Tibial nerve (tissue), 4 donors: Measurements from ENCODE around the gene ADK. TPM values are rescaled to one million over a fixed set of nuclear protein-coding genes. Genes with fewer than 3 reads are reported as not detected.

ENCODE experiments used
- DNase-seq, 2 donors: peaks; one replicate each; pipeline ENCODE4 v3.0.0-alpha.2; 2019; ENCODE audit warnings: low spot score in 2 of 2
- H3K27ac ChIP-seq, 4 donors: fragments of 200-600 bp; sonication (generic) in 3 of 4; one replicate each; pipeline ENCODE4 v1.5.1; 2017 to 2019; ENCODE audit warnings: mild to moderate bottlenecking in 1 of 4
- H3K27me3 ChIP-seq, 2 donors: fragments of 200-600 bp; sonication (generic) in 1 of 2; one replicate each; pipeline versions ENCODE4 v1.5.1 to v1.6.0; 2017 to 2019
- H3K36me3 ChIP-seq, 3 donors: fragments of 200-600 bp; sonication (generic); one replicate each; pipeline ENCODE4 v1.5.1; 2018 to 2019
- H3K4me1 ChIP-seq, 4 donors: fragments of 200-600 bp; sonication (generic) in 3 of 4; one replicate each; pipeline ENCODE4 v1.5.1; 2017 to 2019
- H3K4me3 ChIP-seq, 4 donors: fragments of 200-600 bp; sonication (generic) in 3 of 4; one replicate each; pipeline ENCODE4 v1.5.1; 2017 to 2019; ENCODE audit warnings: mild to moderate bottlenecking in 1 of 4, moderate library complexity in 1 of 4
- H3K9me3 ChIP-seq, 4 donors: fragments of 200-600 bp; sonication (generic) in 3 of 4; one replicate each; pipeline ENCODE4 v1.5.1; 2017 to 2019
- CTCF ChIP-seq, 5 experiments: fragments of 200-600 bp in 3 of 5; fragments of 450-650 bp in 2 of 5; sonication (generic) in 3 of 5; IDR thresholded peaks; one replicate each; pipeline ENCODE4 v1.5.1; 2016 to 2019; ENCODE audit warnings: antibody characterized with exemption in 5 of 5, mild to moderate bottlenecking in 3 of 5, moderate library complexity in 2 of 5
- EP300 ChIP-seq, 2 donors: sonication (generic); formaldehyde crosslinking; IDR thresholded peaks; one replicate each; pipeline ENCODE4 v1.6.1; 2017; ENCODE audit warnings: antibody characterized with exemption in 2 of 2, mild to moderate bottlenecking in 1 of 2
- POLR2A ChIP-seq, 2 donors: fragments of 450-650 bp; IDR thresholded peaks; one replicate each; pipeline ENCODE4 v1.6.1; 2017; ENCODE audit warnings: antibody characterized with exemption in 2 of 2, mild to moderate bottlenecking in 2 of 2, moderate library complexity in 2 of 2
- WGBS, 2 donors: methylation state at CpG; one replicate each; pipeline ENCODE4 v1.1.5; 2018; 5-methylcytosine and 5-hydroxymethylcytosine counted together
- total RNA-seq, 4 donors: library from RNA; depleted of rRNA; stranded (reverse); fragments of >200 nt; gene quantifications; one replicate each; pipeline ENCODE4 v1.1.0, GENCODE V29; 2016

ADK gene
- total RNA-seq, 4 donors from 2014 or later = 28.2 to 50.9 (median 34.0) TPM

GRCh38 chr10:74738542-74738941 lies 587.5 kb downstream of the ADK start:
- Histone ChIP-seq H3K9me3 (no peaks in the 10 kb centered on the region), H3K27ac (no peak overlapping the region), H3K36me3 (no peaks in the 10 kb centered on the region), H3K4me1 (no peaks in the 10 kb centered on the region), H3K27me3 (no peaks in the 10 kb centered on the region), H3K4me3 (no peak overlapping the region)
- no peak for DNase-seq
- no peak for TF ChIP-seq CTCF (IDR thresholded peaks at IDR 0.05)
- TF ChIP-seq EP300 (IDR thresholded peaks at IDR 0.05) = no peak
- no peak for TF ChIP-seq POLR2A (IDR thresholded peaks at IDR 0.05)
- 81 to 88% methylated on average over 3 of the region's 3 CpGs for WGBS, 2 donors

GRCh38 chr10:74738985-74739567 lies 588.1 kb downstream of the ADK start:
- Histone ChIP-seq H3K27me3 (no peaks in the 10 kb centered on the region), H3K9me3 (no peaks in the 10 kb centered on the region), H3K27ac (no peak overlapping the region), H3K36me3 (no peaks in the 10 kb centered on the region), H3K4me3 (no peak overlapping the region), H3K4me1 (no peaks in the 10 kb centered on the region)
- TF ChIP-seq EP300 (IDR thresholded peaks at IDR 0.05) = no peak
- TF ChIP-seq POLR2A (IDR thresholded peaks at IDR 0.05) = no peak
- TF ChIP-seq CTCF (IDR thresholded peaks at IDR 0.05) = no peak
- WGBS, 2 donors = 49 to 62% methylated on average over 10 of the region's 10 CpGs
- no peak for DNase-seq

- no peak overlapping the region for H3K4me3 ChIP-seq
- no peaks in the 10 kb centered on the region for H3K4me1 ChIP-seq
- 88 to 92% methylated on average over 4 of the region's 4 CpGs for WGBS, 2 donors
- no peak overlapping the region for H3K27ac ChIP-seq
- no peak for TF ChIP-seq EP300 (IDR thresholded peaks at IDR 0.05)
- no peak for TF ChIP-seq CTCF (IDR thresholded peaks at IDR 0.05)
- TF ChIP-seq POLR2A (IDR thresholded peaks at IDR 0.05) = no peak
- no peak for DNase-seq
- H3K36me3 ChIP-seq = no peaks in the 10 kb centered on the region
- H3K9me3 ChIP-seq = no peaks in the 10 kb centered on the region
- H3K27me3 ChIP-seq = no peaks in the 10 kb centered on the region
These were observed 592.4 kb downstream of the ADK start for GRCh38 chr10:74743401-74743800.

- no peak overlapping the region for H3K4me3 ChIP-seq
- H3K27me3 ChIP-seq = no peaks in the 10 kb centered on the region
- no peak for DNase-seq
- no peak overlapping the region for H3K27ac ChIP-seq
- WGBS, 2 donors = 82 to 88% methylated on average over 4 of the region's 4 CpGs
- no peaks in the 10 kb centered on the region for H3K4me1 ChIP-seq
- H3K36me3 ChIP-seq = no peaks in the 10 kb centered on the region
- no peaks in the 10 kb centered on the region for H3K9me3 ChIP-seq
- TF ChIP-seq POLR2A (IDR thresholded peaks at IDR 0.05) (no peak), EP300 (IDR thresholded peaks at IDR 0.05) (no peak), CTCF (IDR thresholded peaks at IDR 0.05) (no peak)
These were observed 594.4 kb downstream of the ADK start for GRCh38 chr10:74745449-74745848.

GRCh38 chr10:74746813-74747212 lies 595.8 kb downstream of the ADK start:
- Histone ChIP-seq H3K9me3 (no peaks in the 10 kb centered on the region), H3K36me3 (no peaks in the 10 kb centered on the region), H3K4me1 (no peaks in the 10 kb centered on the region), H3K27me3 (no peaks in the 10 kb centered on the region), H3K27ac (no peak overlapping the region), H3K4me3 (no peak overlapping the region)
- 86 to 89% methylated on average over 14 of the region's 14 CpGs for WGBS, 2 donors
- DNase-seq = no peak
- TF ChIP-seq EP300 (IDR thresholded peaks at IDR 0.05) (no peak), CTCF (IDR thresholded peaks at IDR 0.05) (no peak), POLR2A (IDR thresholded peaks at IDR 0.05) (no peak)
